ENCODE results near the gene BEGAIN.

BEGAIN gene

DNA sequence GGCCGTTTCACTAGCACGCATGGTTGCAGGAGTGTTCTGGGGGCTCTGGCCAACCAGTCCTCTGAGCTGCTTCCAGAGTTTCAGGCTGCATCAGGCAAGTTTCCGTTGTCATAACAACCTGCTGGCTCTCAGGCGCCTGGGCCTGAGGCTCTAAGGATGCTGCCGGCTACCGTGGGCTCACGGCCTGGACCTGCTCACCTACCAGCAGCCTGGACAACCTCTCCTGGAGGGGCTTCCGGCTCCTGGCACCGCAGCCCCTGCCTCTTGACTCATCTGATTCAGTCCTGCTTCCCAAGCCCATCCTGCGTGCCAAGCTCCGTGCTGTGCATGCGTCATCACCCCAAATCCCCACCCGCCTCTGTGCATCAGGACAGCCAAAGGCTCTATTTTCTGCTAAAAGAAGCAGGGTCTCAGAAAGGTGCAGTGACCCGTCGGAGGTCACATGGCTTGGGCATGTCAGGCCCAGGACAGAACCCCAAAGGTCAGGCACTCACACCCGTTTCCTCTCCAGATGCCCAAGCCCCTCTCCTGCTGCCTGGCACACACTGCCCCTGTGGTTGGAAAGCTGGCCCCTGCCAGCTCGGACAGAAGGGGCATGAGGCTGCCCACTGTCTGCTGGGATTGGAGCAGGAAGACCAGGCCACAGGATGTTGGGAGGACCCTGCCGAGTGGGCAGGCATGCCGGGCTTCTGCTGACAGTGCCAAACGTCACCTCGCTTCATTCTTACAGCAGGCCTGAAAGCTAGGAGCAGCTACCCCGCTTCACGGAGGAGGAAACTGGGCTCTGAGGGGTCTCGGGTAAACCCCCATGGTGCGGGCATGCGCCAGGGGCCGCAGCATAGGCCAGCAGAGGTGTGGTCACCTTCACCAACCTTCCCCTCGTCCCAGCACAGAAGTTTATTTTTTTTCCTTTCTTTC, 5.7 kb downstream of the BEGAIN start:
- Mint-ChIP-seq H3K27ac (ENCODE audit: low read depth) (no peak overlapping the region), H3K4me3 (no peak overlapping the region), H3K27me3 (no peaks in the 10 kb centered on the region), H3K36me3 (ENCODE audit: insufficient read depth) (peaks cover 2% of the 10 kb centered on the region), H3K9me3 (no peaks in the 10 kb centered on the region), H3K4me1 (no peaks in the 10 kb centered on the region)
- no peak for DNase-seq (ENCODE audit: low spot score in 2 of 2)
- no peak for ATAC-seq (replicated peaks; ENCODE audit: extremely low read depth, poor library complexity, severe bottlenecking)

DNA sequence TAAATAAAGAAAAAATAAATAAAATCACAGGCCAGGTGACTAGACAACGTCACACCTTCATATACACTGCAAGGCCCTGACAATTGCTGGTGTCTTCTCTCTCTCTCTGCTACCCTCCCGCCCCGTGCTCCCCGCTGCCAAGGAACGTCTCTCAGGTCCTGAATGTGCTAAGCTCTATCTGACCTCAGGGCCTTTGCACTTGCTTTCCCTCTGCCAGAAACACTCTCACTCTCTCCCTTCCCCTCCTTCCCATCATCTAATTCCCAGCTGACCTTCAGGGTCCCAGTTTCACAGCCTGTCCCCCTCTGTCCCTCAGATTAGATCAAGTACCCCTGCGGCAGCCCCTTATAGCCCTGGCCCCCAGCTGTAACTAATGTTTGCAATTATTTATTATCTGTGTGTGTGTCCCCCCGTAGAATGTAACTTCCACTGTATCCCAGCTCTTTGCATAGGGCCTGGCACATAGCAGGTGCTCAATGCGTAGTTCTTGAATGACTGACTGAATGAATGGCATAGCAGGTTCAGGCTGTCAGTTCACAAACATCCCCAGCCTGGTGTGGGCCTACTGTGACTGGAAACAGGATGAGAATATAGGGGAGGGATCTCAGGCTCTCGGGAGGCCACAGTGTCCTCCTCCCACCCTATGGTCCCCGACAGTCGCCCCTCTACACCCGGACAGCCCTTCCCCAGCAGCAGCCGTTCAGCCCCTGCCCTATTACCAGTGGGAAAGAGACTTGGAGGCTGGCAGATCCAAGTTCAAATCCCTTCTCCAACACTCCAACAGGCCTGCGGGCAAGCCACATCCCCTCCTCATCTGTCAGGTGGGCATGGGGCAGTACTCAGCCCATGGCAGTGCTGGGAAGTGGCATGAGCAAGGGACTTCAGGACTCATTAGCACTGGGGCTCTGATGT, 6.6 kb downstream of the BEGAIN start:
- ATAC-seq (replicated peaks; ENCODE audit: extremely low read depth, poor library complexity, severe bottlenecking) (no peak), DNase-seq (ENCODE audit: low spot score in 2 of 2) (no peak)
- Mint-ChIP-seq H3K4me1 (no peaks in the 10 kb centered on the region), H3K9me3 (no peaks in the 10 kb centered on the region), H3K4me3 (no peak overlapping the region), H3K27ac (ENCODE audit: low read depth) (no peak overlapping the region), H3K27me3 (no peaks in the 10 kb centered on the region), H3K36me3 (ENCODE audit: insufficient read depth) (peaks cover 2% of the 10 kb centered on the region)

DNA sequence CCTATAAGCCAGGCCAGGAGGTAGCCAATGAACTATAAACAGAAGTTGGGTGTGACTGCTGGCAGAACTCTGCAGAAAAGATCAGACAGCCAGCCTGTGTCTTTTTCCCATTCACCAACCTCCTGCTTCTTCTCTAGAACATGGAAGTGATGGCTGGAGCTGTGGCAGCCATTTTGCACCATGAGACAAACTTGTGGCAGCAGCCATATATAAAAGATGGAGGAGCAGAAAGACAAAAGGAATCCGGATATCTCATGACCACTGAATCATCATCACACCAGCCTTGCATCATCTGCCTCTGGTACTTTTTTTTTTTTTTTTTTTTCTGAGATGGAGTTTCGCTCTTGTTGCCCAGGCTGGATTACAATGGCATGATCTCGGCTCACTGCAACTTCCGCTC, 8.7 kb downstream of the BEGAIN start:
- no peak for ATAC-seq (replicated peaks; ENCODE audit: extremely low read depth, poor library complexity, severe bottlenecking)
- Mint-ChIP-seq H3K9me3 (no peaks in the 10 kb centered on the region), H3K36me3 (ENCODE audit: insufficient read depth) (peaks cover 2% of the 10 kb centered on the region), H3K4me3 (no peak overlapping the region), H3K27me3 (peaks cover 1% of the 10 kb centered on the region), H3K27ac (ENCODE audit: low read depth) (no peak overlapping the region), H3K4me1 (no peaks in the 10 kb centered on the region)
- DNase-seq (ENCODE audit: low spot score in 2 of 2) = no peak

DNA sequence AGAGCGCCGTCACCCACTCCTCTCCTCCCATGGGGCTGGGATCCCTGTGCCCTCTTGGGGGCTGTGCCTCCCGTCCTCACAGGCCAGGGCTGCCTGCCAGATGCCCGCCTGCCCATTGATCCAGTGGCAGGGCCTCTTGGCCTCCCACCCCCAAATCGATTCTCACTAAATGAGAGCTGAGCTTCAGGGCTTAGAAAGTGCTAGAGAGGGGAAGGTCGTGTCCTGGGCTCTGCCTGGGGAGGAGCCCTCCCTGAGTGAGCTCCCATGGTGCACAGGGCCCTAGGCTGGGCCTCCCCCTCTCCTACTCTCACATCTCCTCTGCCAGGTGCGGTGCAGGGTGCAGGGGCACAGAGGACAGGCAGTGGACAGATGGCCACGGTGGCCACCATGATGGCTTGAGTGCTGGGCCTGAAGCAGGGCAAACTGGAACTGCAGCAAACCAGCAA, 9.2 kb downstream of the BEGAIN start:
- Mint-ChIP-seq H3K4me1 (peaks cover under 1% of the 10 kb centered on the region), H3K9me3 (no peaks in the 10 kb centered on the region), H3K4me3 (no peak overlapping the region), H3K27ac (ENCODE audit: low read depth) (no peak overlapping the region), H3K27me3 (peaks cover 7% of the 10 kb centered on the region), H3K36me3 (ENCODE audit: insufficient read depth) (peaks cover 2% of the 10 kb centered on the region)
- DNase-seq (ENCODE audit: low spot score in 2 of 2) = no peak
- no peak for ATAC-seq (replicated peaks; ENCODE audit: extremely low read depth, poor library complexity, severe bottlenecking)

DNA sequence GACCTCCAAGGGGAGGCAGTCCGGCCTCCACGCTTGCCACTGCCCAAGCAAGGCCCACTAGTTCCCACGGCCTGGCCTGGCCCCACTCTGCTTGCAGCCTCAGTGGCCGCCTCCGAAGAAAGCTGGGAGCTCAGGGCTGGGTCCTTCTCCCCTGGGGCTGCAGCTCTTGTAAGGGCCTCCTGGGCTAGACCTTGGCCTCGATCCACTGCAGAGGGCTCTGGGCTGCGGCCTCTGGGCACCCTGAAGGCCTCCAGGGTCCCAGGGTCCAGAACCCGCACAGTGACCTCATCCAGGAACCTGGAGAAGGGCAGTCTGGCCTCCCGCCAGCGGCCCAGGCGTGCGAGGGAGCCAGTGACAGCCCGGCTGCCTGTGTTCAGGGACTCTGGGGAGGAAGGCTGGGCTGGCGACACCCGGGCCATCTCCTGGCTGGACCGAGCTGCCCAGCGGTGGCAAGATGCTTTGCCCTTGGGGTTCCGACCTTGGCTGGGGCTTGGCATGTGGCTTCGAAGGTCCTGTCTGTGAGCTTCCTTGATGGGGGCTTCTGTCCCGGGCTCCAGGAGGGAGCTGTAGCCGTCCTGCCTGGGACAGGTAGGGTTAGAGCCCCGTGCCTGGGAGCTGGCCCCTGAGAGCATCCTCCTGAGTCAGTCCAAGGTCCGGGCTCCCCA, 9.8 kb downstream of the BEGAIN start:
- Mint-ChIP-seq H3K4me3 (no peak overlapping the region), H3K9me3 (no peaks in the 10 kb centered on the region), H3K27me3 (peaks cover 12% of the 10 kb centered on the region), H3K27ac (ENCODE audit: low read depth) (no peak overlapping the region), H3K36me3 (ENCODE audit: insufficient read depth) (peaks cover 2% of the 10 kb centered on the region), H3K4me1 (peaks cover 6% of the 10 kb centered on the region)
- no peak for DNase-seq (ENCODE audit: low spot score in 2 of 2)
- ATAC-seq (replicated peaks; ENCODE audit: extremely low read depth, poor library complexity, severe bottlenecking) = no peak

DNA sequence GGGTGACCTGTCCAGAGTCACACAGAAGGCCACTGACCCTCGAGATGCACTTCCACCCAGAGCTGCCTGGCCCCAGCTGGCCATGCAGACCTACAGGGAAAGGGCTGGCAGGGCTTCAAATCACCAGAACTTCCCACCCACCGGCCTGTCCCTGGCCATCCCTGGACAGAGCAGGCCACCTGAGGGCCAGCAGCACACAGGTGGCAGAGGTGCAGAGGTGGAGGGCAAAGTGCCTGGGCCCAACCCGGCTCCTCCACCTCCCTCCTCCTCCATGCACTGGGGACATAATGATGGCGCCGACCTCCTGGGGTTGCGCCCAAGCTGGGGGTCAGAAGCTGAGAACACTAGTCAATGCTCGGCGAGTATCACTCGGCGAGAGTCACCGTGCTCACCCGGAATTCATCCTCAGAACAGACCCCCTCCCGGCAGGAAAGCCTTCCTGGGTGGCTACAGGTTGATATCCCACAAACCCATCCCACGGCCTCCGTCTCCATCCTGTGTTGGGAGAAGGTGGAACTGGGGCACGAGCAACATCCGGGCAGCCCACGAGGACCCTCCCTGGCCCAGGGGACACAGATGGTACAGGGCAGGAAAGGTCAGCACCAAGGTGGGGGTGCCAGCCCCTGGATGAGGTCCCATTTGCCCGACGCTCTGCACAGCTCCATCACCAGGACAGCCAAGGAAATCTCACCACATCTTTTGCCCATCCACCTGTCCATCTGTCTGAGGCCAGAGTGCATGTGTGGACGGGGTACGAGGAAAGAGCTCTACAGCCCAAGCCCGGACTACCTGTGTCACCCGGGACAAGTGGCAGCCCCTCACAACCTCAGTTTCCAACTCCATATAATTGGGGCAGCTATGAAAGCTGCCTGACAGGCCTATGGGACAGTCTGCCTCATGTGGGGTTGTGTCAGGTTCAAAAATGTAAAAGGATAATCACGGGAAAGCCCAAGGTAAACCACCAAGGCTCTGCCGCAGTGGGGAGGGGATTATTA, 10.8 kb downstream of the BEGAIN start:
- Mint-ChIP-seq H3K4me3 (no peak overlapping the region), H3K9me3 (no peaks in the 10 kb centered on the region), H3K27ac (ENCODE audit: low read depth) (no peak overlapping the region), H3K27me3 (peaks cover 23% of the 10 kb centered on the region), H3K36me3 (ENCODE audit: insufficient read depth) (peaks cover 2% of the 10 kb centered on the region), H3K4me1 (peaks cover 6% of the 10 kb centered on the region)
- ATAC-seq (replicated peaks; ENCODE audit: extremely low read depth, poor library complexity, severe bottlenecking) = no peak
- DNase-seq (ENCODE audit: low spot score in 2 of 2) = no peak

DNA sequence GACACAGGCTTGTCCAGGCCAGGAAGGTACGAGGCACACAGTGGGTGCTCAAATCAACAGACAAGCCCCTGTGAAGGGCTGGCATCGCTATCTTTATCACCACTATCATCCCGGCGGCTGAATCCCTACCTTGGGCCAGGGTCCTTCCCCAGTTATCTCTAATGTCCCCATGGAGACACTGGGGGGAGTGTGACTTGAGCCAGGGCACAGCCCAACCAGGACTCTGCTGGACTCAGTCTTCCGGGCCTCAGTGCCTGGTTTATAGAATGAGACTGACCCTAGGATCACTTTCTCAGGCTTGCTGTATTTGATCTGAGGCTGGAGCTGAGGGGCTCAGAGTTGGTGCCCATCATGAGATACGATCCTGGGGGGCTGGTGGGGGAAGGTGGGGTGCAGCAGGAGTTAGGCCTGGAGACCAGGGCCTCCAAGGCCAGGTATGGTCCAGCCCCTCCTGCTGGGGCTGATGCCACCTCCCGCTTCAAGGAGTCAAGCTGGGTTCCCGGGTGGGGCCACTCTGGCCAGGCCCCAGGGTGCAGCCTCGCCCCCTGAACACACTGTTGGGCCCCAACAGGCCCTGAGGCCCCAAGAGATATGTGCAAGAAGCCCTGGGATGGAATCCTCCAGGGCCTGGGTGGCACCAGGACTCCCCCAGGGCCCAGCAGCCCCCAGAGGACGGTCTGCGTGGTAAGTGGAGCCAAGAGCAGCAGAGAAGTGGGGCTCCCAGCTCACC, 11.8 kb downstream of the BEGAIN start:
- peaks cover 6% of the 10 kb centered on the region for H3K4me1 Mint-ChIP-seq
- H3K27me3 Mint-ChIP-seq = peaks cover 33% of the 10 kb centered on the region
- H3K4me3 Mint-ChIP-seq = no peak overlapping the region
- DNase-seq (ENCODE audit: low spot score in 2 of 2) (no peak), ATAC-seq (replicated peaks; ENCODE audit: extremely low read depth, poor library complexity, severe bottlenecking) (no peak)
- H3K27ac Mint-ChIP-seq (ENCODE audit: low read depth) = no peak overlapping the region
- H3K36me3 Mint-ChIP-seq (ENCODE audit: insufficient read depth) = peaks cover 2% of the 10 kb centered on the region
- H3K9me3 Mint-ChIP-seq = no peaks in the 10 kb centered on the region

DNA sequence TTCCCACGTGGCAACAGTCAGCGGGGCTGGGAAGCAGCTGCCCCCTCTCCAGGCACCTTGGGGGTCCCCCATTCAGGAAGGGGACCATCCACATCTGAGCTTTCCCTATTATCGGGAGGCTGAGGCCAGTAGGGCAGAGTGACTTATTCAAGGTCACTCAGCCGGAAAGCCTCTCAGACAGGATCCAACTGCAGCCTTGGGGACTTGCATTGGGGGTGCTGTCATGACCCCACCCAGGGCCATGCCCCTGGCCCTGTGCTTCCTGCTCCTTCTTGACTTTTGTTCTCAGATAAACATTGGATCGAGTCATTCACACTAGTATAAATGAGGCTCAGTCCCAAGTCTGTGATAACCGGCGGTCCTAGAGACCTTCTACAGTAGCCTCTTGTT, 12.6 kb downstream of the BEGAIN start:
- Mint-ChIP-seq H3K27ac (ENCODE audit: low read depth) (no peak overlapping the region), H3K4me1 (peaks cover 6% of the 10 kb centered on the region), H3K27me3 (peaks cover 41% of the 10 kb centered on the region), H3K4me3 (no peak overlapping the region), H3K9me3 (no peaks in the 10 kb centered on the region), H3K36me3 (ENCODE audit: insufficient read depth) (peaks cover 3% of the 10 kb centered on the region)
- no peak for DNase-seq (ENCODE audit: low spot score in 2 of 2)
- ATAC-seq (replicated peaks; ENCODE audit: extremely low read depth, poor library complexity, severe bottlenecking) = no peak

DNA sequence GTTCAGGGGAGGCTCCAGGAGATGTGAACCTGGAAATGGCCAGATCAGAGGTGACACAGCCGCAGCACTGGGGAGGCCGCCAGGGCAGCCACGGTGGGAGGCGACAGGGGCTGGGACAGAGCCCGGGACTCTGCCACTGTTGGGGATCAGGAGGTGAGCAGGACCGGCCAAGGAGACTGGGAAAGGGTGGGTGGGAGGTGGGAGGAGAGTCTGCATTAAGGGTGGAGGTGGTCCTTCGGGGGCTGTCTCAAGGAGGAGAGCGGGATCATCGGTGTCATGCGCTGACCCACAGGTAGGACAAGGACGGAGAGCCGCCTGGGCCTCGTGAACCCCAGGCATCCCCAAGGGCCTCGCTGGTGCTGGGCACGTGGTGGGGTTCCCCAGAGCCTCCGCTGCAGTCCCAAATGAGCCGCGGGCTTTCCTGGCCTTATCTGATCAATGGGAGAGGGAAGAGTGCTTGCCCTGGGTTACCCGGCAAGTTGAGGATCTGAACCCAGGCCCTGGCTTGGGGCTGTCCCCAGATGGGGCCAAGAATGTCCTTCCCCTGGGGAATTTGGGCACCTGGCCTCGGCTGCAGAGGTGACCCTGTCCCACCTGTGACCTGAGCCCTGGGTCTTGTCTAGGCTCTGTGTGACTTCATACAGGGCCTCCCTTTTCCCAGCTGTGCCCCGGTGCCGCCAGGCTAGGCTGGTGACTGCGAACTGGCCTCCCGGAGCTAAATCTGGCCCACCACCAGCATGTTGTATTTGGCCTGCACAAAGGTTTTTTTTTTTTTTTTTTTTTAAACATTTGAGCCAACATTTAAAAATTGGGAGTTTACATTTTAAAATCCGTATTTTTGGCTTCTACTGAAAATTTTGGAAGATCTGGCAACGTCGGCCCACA, 13.2 kb downstream of the BEGAIN start:
- Mint-ChIP-seq H3K4me3 (no peak overlapping the region), H3K9me3 (no peaks in the 10 kb centered on the region)

DNA sequence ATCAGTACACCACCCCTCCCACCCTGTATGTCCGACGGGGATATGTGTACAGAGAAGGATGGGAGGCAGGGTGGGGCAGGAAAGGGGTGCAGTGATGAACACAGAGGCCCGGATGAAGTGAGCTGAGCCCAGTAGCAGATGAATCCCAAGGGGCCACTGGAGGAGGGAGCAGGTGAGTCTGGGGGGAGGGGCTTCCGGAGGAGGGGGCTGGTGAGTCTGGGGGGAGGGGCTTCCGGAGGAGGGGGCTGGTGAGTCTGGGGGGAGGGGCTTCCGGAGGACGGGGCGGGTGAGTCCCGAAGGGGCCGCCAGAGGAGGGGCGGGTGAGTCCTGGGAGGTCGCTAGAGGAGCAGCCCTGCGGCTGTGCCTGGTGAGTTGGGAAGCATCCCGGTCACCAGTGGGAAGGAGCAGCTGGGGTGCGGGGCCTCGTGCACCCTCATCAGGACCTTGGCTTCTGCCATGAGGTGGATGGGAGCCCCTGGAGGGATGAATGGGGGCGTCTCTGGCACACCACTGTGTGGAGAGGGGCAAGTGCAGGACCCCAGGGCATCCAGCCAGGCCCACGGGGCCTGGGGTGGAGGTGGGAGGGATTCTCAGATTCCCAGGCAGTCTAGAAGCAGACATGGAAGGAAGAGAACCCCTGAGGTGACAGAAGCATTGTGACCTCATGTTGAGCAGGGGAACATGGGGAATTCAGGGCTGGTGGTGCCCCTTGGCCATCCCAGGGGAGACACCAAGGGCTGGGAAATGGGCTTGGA, 14.0 kb downstream of the BEGAIN start:
- ATAC-seq (replicated peaks; ENCODE audit: extremely low read depth, poor library complexity, severe bottlenecking) (no peak), DNase-seq (ENCODE audit: low spot score in 2 of 2) (no peak)
- H3K36me3 Mint-ChIP-seq (ENCODE audit: insufficient read depth) = peaks cover 8% of the 10 kb centered on the region
- peaks cover 47% of the 10 kb centered on the region for H3K27me3 Mint-ChIP-seq
- no peak overlapping the region for H3K4me3 Mint-ChIP-seq
- peaks cover 10% of the 10 kb centered on the region for H3K4me1 Mint-ChIP-seq
- H3K9me3 Mint-ChIP-seq = no peaks in the 10 kb centered on the region
- no peak overlapping the region for H3K27ac Mint-ChIP-seq (ENCODE audit: low read depth)

More for the DNA sequence above, 13.2 kb downstream of the BEGAIN start:
- no peak for ATAC-seq (replicated peaks; ENCODE audit: extremely low read depth, poor library complexity, severe bottlenecking)
- no peak for DNase-seq (ENCODE audit: low spot score in 2 of 2)
- peaks cover 47% of the 10 kb centered on the region for H3K27me3 Mint-ChIP-seq
- no peak overlapping the region for H3K27ac Mint-ChIP-seq (ENCODE audit: low read depth)
- H3K36me3 Mint-ChIP-seq (ENCODE audit: insufficient read depth) = peaks cover 8% of the 10 kb centered on the region
- H3K4me1 Mint-ChIP-seq = peaks cover 10% of the 10 kb centered on the region
